GM12872 (cell line): ENCODE results near the gene RAG1.

Experiments
- CTCF ChIP-seq: IDR thresholded peaks from 3 replicates; pipeline ENCODE4 v1.5.1; 2011; ENCODE audit warnings: low read depth, mild to moderate bottlenecking, low read length, moderate library complexity; ENCODE audit not compliant: insufficient read depth

RAG1 gene

GRCh38 chr11:36594316-36594989 lies 26.6 kb downstream of the RAG1 start, which contains the start of gene IFTAP:
TSS of gene IFTAP (plus strand) at chr11:36594502. CDS start at chr11:36610104, 15,602 bp downstream.
- TF ChIP-seq CTCF = no peak

DNA sequence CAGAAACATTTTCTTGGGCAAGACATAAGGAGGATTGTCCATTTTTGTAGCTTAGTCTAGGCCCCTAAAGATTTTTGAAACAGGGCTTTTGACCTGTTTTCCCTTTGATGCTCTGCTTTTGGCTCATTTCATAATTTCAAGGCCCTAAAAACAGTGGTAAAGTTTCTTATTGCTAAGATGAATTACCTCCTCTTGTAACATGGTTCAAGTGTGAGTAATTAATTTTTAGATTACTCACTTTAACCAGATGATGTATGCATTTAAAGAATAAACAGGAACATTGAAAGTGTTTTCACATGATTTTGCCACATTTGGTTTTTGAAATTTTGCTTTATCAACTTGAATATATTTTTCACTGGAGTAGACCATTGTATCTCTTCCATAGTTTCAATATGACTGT lies 29.1 kb downstream of the RAG1 start:
- no peak for TF ChIP-seq CTCF

DNA sequence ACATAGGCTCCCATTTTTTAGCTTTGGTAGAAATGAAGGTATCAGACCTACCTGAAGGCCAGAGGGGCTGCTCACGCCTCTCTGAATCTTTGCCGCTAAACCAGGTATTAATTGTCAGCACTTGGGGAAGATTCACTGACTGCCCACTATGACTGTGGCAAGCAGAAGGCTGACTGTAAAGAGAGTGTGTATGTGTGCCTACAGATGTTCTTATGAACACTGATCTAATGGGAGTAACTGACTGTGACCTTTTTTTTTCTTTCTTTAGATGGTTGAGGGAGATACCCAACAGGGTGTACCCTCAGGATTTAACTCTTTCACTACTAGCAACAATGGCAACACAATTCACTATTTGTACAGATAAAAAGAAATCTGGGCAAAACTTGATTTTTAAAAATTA lies 30.2 kb downstream of the RAG1 start, which contains the start of gene RAG2:
TSS of gene RAG2 (minus strand) at position 186 of the 400 bp plus-strand sequence. CDS start 4,068 bp downstream, outside the sequence.
- TF ChIP-seq CTCF = no peak

- no peak for TF ChIP-seq CTCF
Observed at GRCh38 chr11:36600180-36600579, 32.4 kb downstream of the RAG1 start.

DNA sequence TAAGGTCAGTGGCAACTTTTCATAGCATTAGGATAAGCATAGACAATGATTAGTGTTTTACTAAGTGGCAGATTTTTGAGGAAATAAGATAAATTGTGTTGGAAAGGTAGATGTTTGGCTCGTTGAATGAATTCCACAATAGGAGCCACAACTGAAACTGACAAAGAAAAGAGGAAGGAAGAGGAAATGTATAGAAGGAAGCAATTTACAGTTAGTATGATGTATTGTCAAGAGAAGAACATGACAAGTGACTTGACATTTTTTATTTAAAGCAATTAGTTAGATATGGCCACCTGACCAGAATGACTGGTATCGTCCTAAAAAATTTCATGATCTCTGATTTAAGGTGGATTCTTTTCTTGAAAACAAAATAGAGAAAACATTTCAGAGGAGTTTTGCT lies 33.3 kb downstream of the RAG1 start:
- TF ChIP-seq CTCF = no peak

- no peak for TF ChIP-seq CTCF
Observed at GRCh38 chr11:36602135-36602534, 34.3 kb downstream of the RAG1 start.

- TF ChIP-seq CTCF = no peak
Observed at GRCh38 chr11:36605221-36606216, 37.7 kb downstream of the RAG1 start.
